IPS-18c (cell line): ENCODE results near the gene U2AF1L4.

ENCODE experiments used
- H3K4me3 ChIP-seq: 2 replicates; pipeline ENCODE4 v1.7.0; 2013; ENCODE audit warnings: low read depth, mild to moderate bottlenecking, low read length, moderate library complexity; ENCODE audit not compliant: insufficient read depth
- H3K9me3 ChIP-seq: one replicate; pipeline ENCODE4 v1.6.1; 2013; ENCODE audit warnings: mild to moderate bottlenecking, low read length, moderate library complexity; ENCODE audit not compliant: control insufficient read depth, insufficient read depth

U2AF1L4 gene

GRCh38 chr19:35745328-35746086 is at the start of gene U2AF1L4, which contains the start of gene PSENEN:
TSS of gene U2AF1L4 (minus strand) at chr19:35745418. CDS start at chr19:35745391, 27 bp downstream.
TSS of gene PSENEN (plus strand) at chr19:35745651. CDS start at chr19:35745931, 280 bp downstream.
- peak within 1 kb of the TSS; percentile 92 for H3K4me3 ChIP-seq
- H3K9me3 ChIP-seq: no peaks in the 10 kb centered on the region

- no peaks in the 10 kb centered on the region for H3K9me3 ChIP-seq
- no peak overlapping the region for H3K4me3 ChIP-seq
Observed at GRCh38 chr19:35793381-35794165, 48.4 kb upstream of the U2AF1L4 start.

GRCh38 chr19:35792888-35793287 is 47.7 kb upstream of the U2AF1L4 start:
- H3K9me3 ChIP-seq: no peaks in the 10 kb centered on the region
- no peak overlapping the region for H3K4me3 ChIP-seq

- H3K4me3 ChIP-seq: no peak overlapping the region
- H3K9me3 ChIP-seq: no peaks in the 10 kb centered on the region
Observed at GRCh38 chr19:35792312-35792711, 47.1 kb upstream of the U2AF1L4 start.

GRCh38 chr19:35791814-35792279 is 46.6 kb upstream of the U2AF1L4 start:
- no peaks in the 10 kb centered on the region for H3K9me3 ChIP-seq
- no peak overlapping the region for H3K4me3 ChIP-seq

GRCh38 chr19:35790981-35791813 is 46.0 kb upstream of the U2AF1L4 start:
- H3K4me3 ChIP-seq: no peak overlapping the region
- no peaks in the 10 kb centered on the region for H3K9me3 ChIP-seq

- H3K9me3 ChIP-seq: no peaks in the 10 kb centered on the region
- H3K4me3 ChIP-seq: no peak overlapping the region
Observed at GRCh38 chr19:35789978-35790944, 45.0 kb upstream of the U2AF1L4 start.

GRCh38 chr19:35789195-35789977 is 44.2 kb upstream of the U2AF1L4 start:
- Histone ChIP-seq H3K9me3 (no peaks in the 10 kb centered on the region), H3K4me3 (no peak overlapping the region)

- Histone ChIP-seq H3K4me3 (no peak overlapping the region), H3K9me3 (no peaks in the 10 kb centered on the region)
Observed at GRCh38 chr19:35788205-35788960, 43.2 kb upstream of the U2AF1L4 start.

GRCh38 chr19:35787227-35787799 is 42.1 kb upstream of the U2AF1L4 start:
- Histone ChIP-seq H3K9me3 (no peaks in the 10 kb centered on the region), H3K4me3 (no peak overlapping the region)

- Histone ChIP-seq H3K9me3 (no peaks in the 10 kb centered on the region), H3K4me3 (no peak overlapping the region)
Observed at GRCh38 chr19:35786299-35787160, 41.3 kb upstream of the U2AF1L4 start.

GRCh38 chr19:35785339-35785627 is 40.1 kb upstream of the U2AF1L4 start:
- Histone ChIP-seq H3K4me3 (peak overlapping the region; percentile 62), H3K9me3 (no peaks in the 10 kb centered on the region)

GRCh38 chr19:35784503-35785338 is 39.5 kb upstream of the U2AF1L4 start:
- Histone ChIP-seq H3K9me3 (no peaks in the 10 kb centered on the region), H3K4me3 (peak overlapping the region; percentile 62)
